SK-N-SH treated with all-trans-retinoic acid at 6 μM for 48 hours (cell line): ENCODE measurements around the gene CLK3.

ENCODE experiments used
- ARNTL ChIP-seq: fragments of 450-650 bp; formaldehyde crosslinking; IDR thresholded peaks from 2 replicates; pipeline ENCODE4 v1.5.0; 2020; ENCODE audit warnings: low read depth, mild to moderate bottlenecking, moderate library complexity, borderline replicate concordance
- ISL1 ChIP-seq: fragments of 250-450 bp; sonication (Bioruptor Pico); IDR thresholded peaks from 2 replicates; pipeline ENCODE4 v2.1.2; 2022; ENCODE audit warnings: mild to moderate bottlenecking, moderate library complexity
- OSR1 ChIP-seq: fragments of 250-450 bp; sonication (Bioruptor Pico); IDR thresholded peaks from 2 replicates; pipeline ENCODE4 v1.8.0; 2022; ENCODE audit warnings: moderate library complexity, mild to moderate bottlenecking, inconsistent platforms
- TOX ChIP-seq: fragments of 250-450 bp; sonication (Bioruptor Pico); IDR thresholded peaks from 2 replicates; pipeline ENCODE4 v1.8.0; 2021; ENCODE audit warnings: mild to moderate bottlenecking, moderate library complexity, borderline replicate concordance
- ZC3H10 ChIP-seq: fragments of 250-450 bp; sonication (Bioruptor Pico); IDR thresholded peaks from 2 replicates; pipeline ENCODE4 v1.5.1; 2021; ENCODE audit warnings: mild to moderate bottlenecking, moderate library complexity
- ZFP3 ChIP-seq: fragments of 250-450 bp; sonication (Bioruptor Pico); IDR thresholded peaks from 2 replicates; pipeline ENCODE4 v1.5.0; 2020; ENCODE audit warnings: mild to moderate bottlenecking, moderate library complexity
- ZNF565 ChIP-seq: fragments of 450-650 bp; formaldehyde crosslinking; conservative IDR thresholded peaks from 2 replicates; pipeline ENCODE4 v1.5.0; 2020; ENCODE audit warnings: low read depth, mild to moderate bottlenecking, moderate library complexity
- ZNF8 ChIP-seq: fragments of 450-650 bp; formaldehyde crosslinking; IDR thresholded peaks from 2 replicates; pipeline ENCODE4 v1.5.0; 2020; ENCODE audit warnings: mild to moderate bottlenecking, moderate library complexity
- TF ChIP-seq, protein P1 (sequence below): fragments of 250-450 bp; sonication (Bioruptor Pico); IDR thresholded peaks from 2 replicates; pipeline ENCODE4 v1.8.0; 2020; ENCODE audit warnings: mild to moderate bottlenecking, moderate library complexity, borderline replicate concordance
- TF ChIP-seq, protein P2 (sequence below): fragments of 250-450 bp; sonication (Bioruptor Pico); IDR thresholded peaks from 2 replicates; pipeline ENCODE4 v1.5.1; 2021; ENCODE audit warnings: mild to moderate bottlenecking, moderate library complexity

DNA sequence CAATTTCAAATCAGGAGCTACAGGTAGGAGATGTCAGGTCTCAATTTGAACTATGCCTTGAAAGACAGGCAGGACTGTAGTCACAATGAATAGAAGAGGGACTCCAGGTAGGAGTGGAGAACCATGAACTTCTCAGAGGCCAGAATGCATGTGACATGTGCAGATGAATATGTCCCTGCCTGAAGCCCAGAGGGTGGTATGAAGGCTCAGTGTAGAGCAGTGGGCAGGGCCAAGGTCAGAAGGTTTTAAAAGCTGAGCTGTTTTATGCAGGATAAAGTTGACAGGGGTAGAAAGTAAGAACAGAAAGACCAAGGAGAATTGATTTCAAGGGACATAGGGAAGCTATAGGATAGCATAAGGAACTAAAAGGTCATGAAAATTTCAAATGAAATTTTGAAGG, 30.8 kb downstream of the CLK3 start:
- TF ChIP-seq ZC3H10 (no peak), ARNTL (CRISPR knock-in tag) (no peak), ZFP3 (no peak), TOX (no peak), OSR1 (CRISPR knock-in tag) (no peak), ZNF565 (CRISPR knock-in tag) (no peak), ZNF8 (no peak), ISL1 (no peak)
- TF ChIP-seq, protein P1, sequence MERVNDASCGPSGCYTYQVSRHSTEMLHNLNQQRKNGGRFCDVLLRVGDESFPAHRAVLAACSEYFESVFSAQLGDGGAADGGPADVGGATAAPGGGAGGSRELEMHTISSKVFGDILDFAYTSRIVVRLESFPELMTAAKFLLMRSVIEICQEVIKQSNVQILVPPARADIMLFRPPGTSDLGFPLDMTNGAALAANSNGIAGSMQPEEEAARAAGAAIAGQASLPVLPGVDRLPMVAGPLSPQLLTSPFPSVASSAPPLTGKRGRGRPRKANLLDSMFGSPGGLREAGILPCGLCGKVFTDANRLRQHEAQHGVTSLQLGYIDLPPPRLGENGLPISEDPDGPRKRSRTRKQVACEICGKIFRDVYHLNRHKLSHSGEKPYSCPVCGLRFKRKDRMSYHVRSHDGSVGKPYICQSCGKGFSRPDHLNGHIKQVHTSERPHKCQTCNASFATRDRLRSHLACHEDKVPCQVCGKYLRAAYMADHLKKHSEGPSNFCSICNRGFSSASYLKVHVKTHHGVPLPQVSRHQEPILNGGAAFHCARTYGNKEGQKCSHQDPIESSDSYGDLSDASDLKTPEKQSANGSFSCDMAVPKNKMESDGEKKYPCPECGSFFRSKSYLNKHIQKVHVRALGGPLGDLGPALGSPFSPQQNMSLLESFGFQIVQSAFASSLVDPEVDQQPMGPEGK (CRISPR knock-in tag) = no peak
- TF ChIP-seq, protein P2, sequence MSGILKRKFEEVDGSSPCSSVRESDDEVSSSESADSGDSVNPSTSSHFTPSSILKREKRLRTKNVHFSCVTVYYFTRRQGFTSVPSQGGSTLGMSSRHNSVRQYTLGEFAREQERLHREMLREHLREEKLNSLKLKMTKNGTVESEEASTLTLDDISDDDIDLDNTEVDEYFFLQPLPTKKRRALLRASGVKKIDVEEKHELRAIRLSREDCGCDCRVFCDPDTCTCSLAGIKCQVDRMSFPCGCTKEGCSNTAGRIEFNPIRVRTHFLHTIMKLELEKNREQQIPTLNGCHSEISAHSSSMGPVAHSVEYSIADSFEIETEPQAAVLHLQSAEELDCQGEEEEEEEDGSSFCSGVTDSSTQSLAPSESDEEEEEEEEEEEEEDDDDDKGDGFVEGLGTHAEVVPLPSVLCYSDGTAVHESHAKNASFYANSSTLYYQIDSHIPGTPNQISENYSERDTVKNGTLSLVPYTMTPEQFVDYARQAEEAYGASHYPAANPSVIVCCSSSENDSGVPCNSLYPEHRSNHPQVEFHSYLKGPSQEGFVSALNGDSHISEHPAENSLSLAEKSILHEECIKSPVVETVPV (CRISPR knock-in tag) = no peak
